Fibroblast of skin of left biceps (primary cell): ENCODE measurements around the gene KRTAP11-1.

Experiments used
- DNase-seq, 2 experiments: peaks; one replicate each; pipeline ENCODE4 v3.0.0-alpha.2; 2013; ENCODE audit warnings: low read depth in 2 of 2

Gene KRTAP11-1

GRCh38 chr21:30881480-30881879 lies at the start of gene KRTAP11-1:
Gene KRTAP11-1 (minus strand): TSS chr21:30881580. CDS start chr21:30881524, 56 bp downstream.
- no peak for DNase-seq

GRCh38 chr21:30924146-30924700 lies 42.8 kb upstream of the KRTAP11-1 start:
- DNase-seq: no peak

- DNase-seq: no peak
These were observed 39.7 kb upstream of the KRTAP11-1 start for GRCh38 chr21:30921129-30921528.

GRCh38 chr21:30917557-30917956 lies 36.2 kb upstream of the KRTAP11-1 start:
- DNase-seq: no peak

- DNase-seq: no peak
These were observed 19.5 kb upstream of the KRTAP11-1 start for GRCh38 chr21:30900881-30901280.

- no peak for DNase-seq
These were observed 1.7 kb upstream of the KRTAP11-1 start for GRCh38 chr21:30882866-30883597.

GRCh38 chr21:30880914-30881313 lies 466 bp downstream of the KRTAP11-1 start:
- DNase-seq: no peak

GRCh38 chr21:30874526-30874925 lies 6.9 kb downstream of the KRTAP11-1 start:
- no peak for DNase-seq

GRCh38 chr21:30847627-30848500 lies 33.5 kb downstream of the KRTAP11-1 start:
- DNase-seq: no peak

GRCh38 chr21:30842990-30843389 lies 38.4 kb downstream of the KRTAP11-1 start:
- no peak for DNase-seq

- no peak for DNase-seq
These were observed 42.1 kb downstream of the KRTAP11-1 start for GRCh38 chr21:30839304-30839703.

GRCh38 chr21:30838536-30838935 lies 42.8 kb downstream of the KRTAP11-1 start:
- no peak for DNase-seq

- DNase-seq: no peak
These were observed 50.1 kb downstream of the KRTAP11-1 start for GRCh38 chr21:30831194-30831765.
